ENCODE data around the gene CRTAP. TPM values are rescaled to one million over a fixed set of nuclear protein-coding genes. Genes with fewer than 3 reads are reported as not detected.
A peak's percentile ranks its signal among the peaks of the same experiment; 100 is the strongest.
"Not testable (repeated sequence)": the region's sequence is repeated elsewhere in the genome, so short reads cannot be mapped to it uniquely, and the experiment has no call there.

The CRTAP gene
- total RNA-seq, 1 donor from 2014 or later: 51.9 TPM

DNA sequence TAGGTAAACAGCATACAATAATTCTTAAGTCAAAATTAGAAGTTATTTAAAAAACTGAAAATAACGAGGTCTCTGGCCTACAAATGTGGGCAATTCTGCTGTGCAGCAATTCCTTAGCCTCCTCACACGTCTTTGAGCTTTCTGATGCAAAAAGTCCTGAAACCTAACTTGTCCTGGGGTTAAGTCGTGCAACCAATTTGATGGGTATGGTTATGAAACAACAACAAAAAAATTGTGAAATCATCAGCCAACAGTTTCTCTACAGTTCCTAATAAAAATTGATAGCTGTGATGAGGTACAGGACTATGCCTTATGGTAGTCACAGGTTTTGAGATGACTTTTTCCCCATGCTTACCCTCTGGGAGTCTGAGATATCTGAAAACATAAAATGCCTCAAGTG, 10.3 kb upstream of the CRTAP start:
- intact Hi-C loops (cut with micrococcal nuclease): no loop called here
- DNase-seq (ENCODE audit: low spot score): no peak
- Mint-ChIP-seq H3K27ac (no peak overlapping the region), H3K36me3 (ENCODE audit: low read depth) (no peaks in the 10 kb centered on the region), H3K9me3 (peaks cover 4% of the 10 kb centered on the region), H3K27me3 (ENCODE audit: low read depth) (no peaks in the 10 kb centered on the region), H3K4me3 (ENCODE audit: low read depth) (no peak overlapping the region), H3K4me1 (ENCODE audit: low read depth) (peaks cover 4% of the 10 kb centered on the region)

DNA sequence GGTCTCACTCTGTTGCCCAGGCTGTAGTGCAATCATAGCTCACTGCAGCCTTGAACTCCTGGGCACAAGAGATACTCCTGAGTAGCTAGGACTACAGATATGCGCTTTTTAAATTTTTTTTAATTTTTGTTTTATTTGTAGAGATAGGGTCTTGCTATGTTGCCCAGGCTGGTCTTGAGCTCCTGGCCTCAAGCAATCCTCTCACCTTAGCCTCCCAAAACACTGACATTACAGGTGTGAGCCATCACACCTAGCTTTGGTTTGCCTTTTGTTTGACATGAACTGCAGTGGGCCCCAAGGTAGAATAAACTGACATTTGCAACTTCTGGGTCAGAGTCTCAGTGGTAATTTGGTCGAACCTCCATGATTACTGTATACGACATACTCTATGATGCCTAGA, 9.0 kb upstream of the CRTAP start:
- Mint-ChIP-seq H3K4me3 (ENCODE audit: low read depth) (no peak overlapping the region), H3K36me3 (ENCODE audit: low read depth) (no peaks in the 10 kb centered on the region), H3K9me3 (peaks cover 4% of the 10 kb centered on the region), H3K27ac (no peak overlapping the region), H3K27me3 (ENCODE audit: low read depth) (no peaks in the 10 kb centered on the region), H3K4me1 (ENCODE audit: low read depth) (peaks cover 4% of the 10 kb centered on the region)
- DNase-seq (ENCODE audit: low spot score): no peak
- intact Hi-C loops (cut with micrococcal nuclease): no loop called here

DNA sequence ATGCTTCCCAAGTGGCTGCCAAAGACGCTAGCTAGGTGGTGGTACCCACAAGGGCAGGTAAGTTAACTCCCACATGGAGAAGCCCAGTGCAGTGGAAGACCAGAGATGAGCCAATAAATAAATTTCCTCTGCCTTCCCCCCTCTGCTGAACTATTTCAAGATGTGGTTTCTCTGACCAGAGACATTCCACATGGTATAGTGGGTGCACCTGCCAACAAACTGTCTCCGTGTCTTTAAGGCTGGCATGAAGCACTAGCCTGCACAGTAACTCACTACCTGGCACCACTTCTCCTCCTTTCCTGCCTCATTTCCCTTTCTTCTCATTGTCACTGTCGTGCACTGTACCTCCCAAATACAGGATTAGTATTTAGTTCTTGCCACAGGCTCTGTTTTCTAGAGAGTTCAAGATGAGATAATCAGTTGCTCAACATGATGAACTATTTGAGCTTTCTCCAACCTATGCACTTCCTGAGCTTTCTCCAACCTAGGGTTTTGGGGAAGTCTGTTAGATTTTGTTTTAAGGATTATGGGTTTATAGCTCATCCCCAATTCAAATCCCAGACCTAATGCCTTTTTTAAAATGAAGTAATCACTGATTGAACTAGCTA, 8.4 kb upstream of the CRTAP start:
- H3K27ac Mint-ChIP-seq: no peak overlapping the region
- no peaks in the 10 kb centered on the region for H3K36me3 Mint-ChIP-seq (ENCODE audit: low read depth)
- H3K9me3 Mint-ChIP-seq: peaks cover 4% of the 10 kb centered on the region
- peaks cover 4% of the 10 kb centered on the region for H3K4me1 Mint-ChIP-seq (ENCODE audit: low read depth)
- no peak for DNase-seq (ENCODE audit: low spot score)
- no peak overlapping the region for H3K4me3 Mint-ChIP-seq (ENCODE audit: low read depth)
- intact Hi-C loops (cut with micrococcal nuclease): no loop called here
- H3K27me3 Mint-ChIP-seq (ENCODE audit: low read depth): no peaks in the 10 kb centered on the region

DNA sequence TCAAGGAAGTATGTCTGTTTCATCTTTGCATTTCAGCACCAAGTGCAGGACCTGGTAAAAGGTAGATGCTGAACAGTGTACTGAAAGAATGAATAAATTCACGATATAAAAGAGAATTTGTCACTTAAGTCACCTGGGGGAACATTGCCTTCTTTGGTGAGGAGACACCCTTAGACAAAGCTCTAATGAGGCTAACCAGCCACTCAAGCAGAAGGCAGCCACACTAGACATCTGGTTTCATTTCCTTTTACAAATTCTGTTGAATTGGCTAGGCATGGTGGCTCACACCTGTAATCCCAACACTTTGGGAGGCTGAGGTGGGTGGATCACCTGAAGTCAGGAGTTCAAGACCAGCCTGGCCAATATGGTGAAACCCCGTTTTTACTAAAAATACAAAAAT, 7.0 kb upstream of the CRTAP start:
- H3K27ac Mint-ChIP-seq; H3K36me3 Mint-ChIP-seq (ENCODE audit: low read depth); H3K4me3 Mint-ChIP-seq (ENCODE audit: low read depth); H3K27me3 Mint-ChIP-seq (ENCODE audit: low read depth); H3K9me3 Mint-ChIP-seq; H3K4me1 Mint-ChIP-seq (ENCODE audit: low read depth); DNase-seq (ENCODE audit: low spot score); intact Hi-C loops (cut with micrococcal nuclease): not testable (repeated sequence)

DNA sequence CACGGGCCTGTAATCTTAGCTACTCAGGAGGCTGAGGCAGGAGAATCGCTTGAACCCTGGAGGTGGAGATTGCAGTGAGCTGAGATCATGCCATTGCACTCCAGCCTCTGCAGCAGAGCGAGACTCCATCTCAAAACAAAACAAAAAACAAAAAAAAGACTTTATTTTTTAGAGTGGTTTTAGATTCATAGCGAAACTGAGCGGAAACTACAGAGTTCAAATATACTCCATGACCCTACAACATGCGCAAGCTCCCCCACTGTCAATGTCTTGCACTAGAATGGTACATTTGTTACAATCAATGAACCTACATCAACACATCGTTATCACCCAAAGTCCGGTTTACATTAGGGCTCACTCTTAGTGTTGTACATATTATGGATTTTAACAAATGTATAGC, 2.2 kb upstream of the CRTAP start:
- no peak overlapping the region for H3K4me3 Mint-ChIP-seq (ENCODE audit: low read depth)
- H3K4me1 Mint-ChIP-seq (ENCODE audit: low read depth): peaks cover 13% of the 10 kb centered on the region
- no peaks in the 10 kb centered on the region for H3K36me3 Mint-ChIP-seq (ENCODE audit: low read depth)
- no peak for DNase-seq (ENCODE audit: low spot score)
- no peak overlapping the region for H3K27ac Mint-ChIP-seq
- peaks cover 4% of the 10 kb centered on the region for H3K9me3 Mint-ChIP-seq
- intact Hi-C loops (cut with micrococcal nuclease): loop anchor here (10.0 kb wide), 1 partner anchor 683 kb away; the partner anchor contains the start of gene PDCD6IP
- no peaks in the 10 kb centered on the region for H3K27me3 Mint-ChIP-seq (ENCODE audit: low read depth)

DNA sequence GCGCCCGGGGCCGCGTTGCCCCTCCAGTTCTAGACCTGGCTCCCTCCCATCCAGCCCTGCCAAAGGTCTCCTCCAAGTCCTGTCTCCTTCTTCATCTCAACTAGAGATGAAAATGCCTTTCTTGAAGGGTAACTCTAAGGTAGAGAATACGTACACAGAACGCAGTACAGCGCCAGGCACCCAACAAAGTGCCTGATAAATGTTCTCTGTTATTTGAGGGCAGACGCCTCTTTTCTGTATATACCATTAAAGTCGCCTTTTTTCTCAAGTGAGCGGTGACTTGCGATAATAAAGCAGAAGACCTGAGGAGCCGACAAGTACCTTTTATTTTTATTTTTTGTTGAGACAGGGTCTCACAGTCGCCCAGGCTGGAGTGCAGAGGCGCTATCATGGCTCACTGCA, 809 bp downstream of the CRTAP start:
- Mint-ChIP-seq H3K4me1 (ENCODE audit: low read depth) (peaks cover 20% of the 10 kb centered on the region), H3K4me3 (ENCODE audit: low read depth) (peak overlapping the region; percentile 77), H3K9me3 (no peaks in the 10 kb centered on the region), H3K27ac (peak overlapping the region; percentile 65), H3K36me3 (ENCODE audit: low read depth) (peaks cover 8% of the 10 kb centered on the region), H3K27me3 (ENCODE audit: low read depth) (no peaks in the 10 kb centered on the region)
- intact Hi-C loops (cut with micrococcal nuclease): loop anchor here (1.0 to 10.0 kb wide), 4 partner anchors 17 to 680 kb away; partner anchors contain the start of genes GLB1, PDCD6IP, TMPPE and UBP1
- no peak for DNase-seq (ENCODE audit: low spot score)

DNA sequence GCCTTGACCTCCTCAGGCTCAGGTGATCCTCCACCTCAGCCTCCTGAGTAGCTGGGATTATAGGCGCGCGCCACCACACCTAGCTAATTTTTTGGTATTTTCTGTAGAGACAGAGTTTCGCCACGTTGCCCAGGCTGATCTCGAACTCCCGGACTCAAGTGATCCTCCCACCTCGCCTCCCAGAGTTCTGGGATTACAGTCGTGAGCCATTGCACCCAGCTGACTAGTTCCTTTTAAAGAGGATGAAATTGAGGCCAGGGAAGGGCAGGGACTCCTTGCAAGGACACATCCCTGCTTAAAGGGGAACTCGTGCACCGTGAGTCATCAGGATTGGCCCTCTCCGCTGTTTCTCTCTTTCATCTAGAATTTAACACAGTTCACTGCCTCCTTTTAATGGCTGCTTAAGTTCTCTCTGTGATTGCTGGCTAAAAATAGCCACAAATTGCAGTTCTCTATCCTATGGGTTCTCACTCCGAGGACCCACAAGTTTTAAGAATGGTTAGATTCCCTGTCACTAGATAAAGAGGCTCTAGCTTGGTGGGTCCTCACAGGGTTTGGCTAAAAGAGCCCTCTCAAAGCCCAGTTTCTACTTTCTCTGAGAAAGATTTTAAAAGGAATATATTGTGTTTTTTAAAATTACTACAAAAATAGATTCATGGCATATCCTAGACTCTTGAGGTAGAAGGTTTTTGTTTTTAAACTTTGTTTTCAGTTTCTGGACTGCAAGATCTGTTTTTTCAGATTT, 1.4 kb downstream of the CRTAP start:
- Mint-ChIP-seq H3K36me3 (ENCODE audit: low read depth) (peaks cover 9% of the 10 kb centered on the region), H3K4me3 (ENCODE audit: low read depth) (peak overlapping the region; percentile 77), H3K4me1 (ENCODE audit: low read depth) (peaks cover 20% of the 10 kb centered on the region), H3K27ac (no peak overlapping the region), H3K27me3 (ENCODE audit: low read depth) (no peaks in the 10 kb centered on the region), H3K9me3 (no peaks in the 10 kb centered on the region)
- intact Hi-C loops (cut with micrococcal nuclease): loop anchor here (2.0 to 10.0 kb wide), 2 partner anchors 40 to 680 kb away; partner anchors contain the start of gene PDCD6IP
- DNase-seq (ENCODE audit: low spot score): no peak

DNA sequence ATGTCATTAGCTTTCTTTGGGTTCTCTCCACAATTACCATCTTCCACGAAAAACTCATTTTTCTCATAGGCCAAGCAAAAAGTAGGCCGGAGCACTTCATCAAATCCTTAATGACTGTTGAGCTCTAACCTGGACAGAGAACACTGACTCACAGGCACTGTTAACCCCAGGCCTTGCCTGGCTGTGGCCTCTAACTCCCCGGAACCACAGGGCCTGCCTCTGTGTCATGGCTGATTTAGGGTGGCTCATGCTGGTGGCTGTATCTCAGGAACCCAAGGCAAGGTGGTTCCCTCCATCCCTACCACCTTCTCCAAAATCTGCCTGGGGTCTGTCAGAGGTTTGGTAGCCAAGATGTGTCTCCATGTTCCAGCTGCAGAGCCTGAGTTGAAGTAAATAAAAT, 3.6 kb downstream of the CRTAP start:
- intact Hi-C loops (cut with micrococcal nuclease): loop anchor here (10.0 kb wide), 1 partner anchor 677 kb away; the partner anchor contains the start of gene PDCD6IP
- H3K27me3 Mint-ChIP-seq (ENCODE audit: low read depth): no peaks in the 10 kb centered on the region
- no peak overlapping the region for H3K27ac Mint-ChIP-seq
- DNase-seq (ENCODE audit: low spot score): no peak
- no peaks in the 10 kb centered on the region for H3K9me3 Mint-ChIP-seq
- no peak overlapping the region for H3K4me3 Mint-ChIP-seq (ENCODE audit: low read depth)
- H3K4me1 Mint-ChIP-seq (ENCODE audit: low read depth): peaks cover 12% of the 10 kb centered on the region
- H3K36me3 Mint-ChIP-seq (ENCODE audit: low read depth): peaks cover 17% of the 10 kb centered on the region

DNA sequence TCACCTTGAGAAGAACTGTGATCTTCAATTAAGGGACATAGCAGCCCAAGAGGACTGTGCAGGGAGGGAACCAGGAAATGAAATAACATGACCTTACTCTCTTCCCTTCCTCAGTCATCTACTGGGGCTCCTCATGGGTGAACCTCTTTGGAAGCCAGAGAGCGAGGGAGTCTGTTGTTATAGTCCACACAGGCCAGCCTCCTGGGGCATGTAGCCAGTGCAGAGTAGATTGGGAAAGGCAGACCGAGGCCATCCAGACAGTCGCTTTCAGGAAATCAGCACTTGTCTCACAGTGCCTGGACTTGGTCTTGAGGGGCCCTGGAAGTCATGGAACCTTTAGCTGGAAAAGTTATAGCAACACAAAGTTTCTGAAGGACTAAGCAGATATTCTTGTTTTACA, 6.1 kb downstream of the CRTAP start:
- Mint-ChIP-seq H3K4me1 (ENCODE audit: low read depth) (peaks cover 19% of the 10 kb centered on the region), H3K9me3 (no peaks in the 10 kb centered on the region), H3K4me3 (ENCODE audit: low read depth) (no peak overlapping the region), H3K27me3 (ENCODE audit: low read depth) (no peaks in the 10 kb centered on the region), H3K36me3 (ENCODE audit: low read depth) (peaks cover 34% of the 10 kb centered on the region), H3K27ac (no peak overlapping the region)
- DNase-seq (ENCODE audit: low spot score): no peak
- intact Hi-C loops (cut with micrococcal nuclease): loop anchor here (10.0 kb wide), 1 partner anchor 675 kb away; the partner anchor contains the start of gene PDCD6IP

DNA sequence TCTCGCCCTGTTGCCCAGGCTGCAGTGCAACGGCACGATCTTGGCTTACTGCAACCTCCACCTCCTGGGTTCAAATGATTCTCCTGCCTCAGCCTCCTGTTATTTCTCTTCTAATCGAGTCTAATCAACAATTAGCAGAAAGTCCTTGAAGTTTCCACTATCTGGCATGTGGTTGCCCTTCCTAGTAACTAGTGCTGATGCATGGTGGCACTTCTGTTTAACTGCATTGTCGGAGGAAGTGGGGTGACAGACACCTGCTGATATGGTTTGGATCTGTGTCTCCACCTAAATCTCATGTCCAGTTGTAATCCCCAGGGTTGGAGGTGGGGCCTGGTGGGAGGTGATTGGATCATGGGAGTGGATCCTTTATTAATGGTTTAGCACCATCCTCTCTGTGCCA, 9.2 kb downstream of the CRTAP start:
- H3K36me3 Mint-ChIP-seq (ENCODE audit: low read depth): peaks cover 47% of the 10 kb centered on the region
- no peaks in the 10 kb centered on the region for H3K27me3 Mint-ChIP-seq (ENCODE audit: low read depth)
- DNase-seq (ENCODE audit: low spot score): no peak
- no peaks in the 10 kb centered on the region for H3K9me3 Mint-ChIP-seq
- H3K27ac Mint-ChIP-seq: no peak overlapping the region
- no peak overlapping the region for H3K4me3 Mint-ChIP-seq (ENCODE audit: low read depth)
- peaks cover 11% of the 10 kb centered on the region for H3K4me1 Mint-ChIP-seq (ENCODE audit: low read depth)
- intact Hi-C loops (cut with micrococcal nuclease): no loop called here

DNA sequence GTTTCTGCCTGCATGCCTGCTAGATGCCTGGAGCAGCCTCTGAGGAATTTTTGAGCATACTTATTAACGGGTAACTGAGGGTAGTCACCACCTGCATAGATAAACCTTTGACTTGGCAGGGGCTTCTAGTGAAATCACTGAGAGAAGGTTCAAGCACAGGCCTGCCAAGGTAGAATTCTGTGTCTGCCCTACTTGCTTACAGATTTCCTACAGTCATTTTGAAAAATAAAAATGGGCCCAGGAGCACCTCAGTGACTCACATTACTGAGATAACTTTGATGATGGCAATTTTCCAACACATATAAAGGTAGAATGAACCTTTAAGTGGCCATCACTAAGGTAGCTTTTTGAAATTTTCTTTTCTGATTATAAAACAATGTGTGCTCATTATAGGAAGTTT, 10.8 kb downstream of the CRTAP start:
- Mint-ChIP-seq H3K9me3 (no peaks in the 10 kb centered on the region), H3K4me3 (ENCODE audit: low read depth) (no peak overlapping the region), H3K4me1 (ENCODE audit: low read depth) (peaks cover 8% of the 10 kb centered on the region), H3K27ac (no peak overlapping the region), H3K27me3 (ENCODE audit: low read depth) (no peaks in the 10 kb centered on the region), H3K36me3 (ENCODE audit: low read depth) (peaks cover 44% of the 10 kb centered on the region)
- no peak for DNase-seq (ENCODE audit: low spot score)
- intact Hi-C loops (cut with micrococcal nuclease): no loop called here

DNA sequence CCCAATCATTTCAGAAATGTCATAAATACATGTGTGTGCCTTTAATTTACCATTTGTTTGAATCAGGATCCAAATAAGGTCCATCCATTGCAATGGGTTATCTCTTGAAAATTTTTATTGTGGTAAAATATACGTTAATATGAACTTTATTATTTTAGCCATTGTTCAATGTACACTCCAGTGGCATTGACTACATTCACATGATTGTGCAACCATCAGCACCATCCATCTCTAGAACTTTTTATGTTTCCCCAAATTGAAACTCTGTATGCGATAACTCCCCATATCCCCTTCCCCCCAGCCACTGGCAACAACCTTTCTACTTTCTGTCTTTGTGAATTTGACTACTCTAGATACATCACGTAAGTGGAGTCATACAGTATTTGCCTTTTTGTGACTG, 12.0 kb downstream of the CRTAP start:
- no peak overlapping the region for H3K27ac Mint-ChIP-seq
- no peak overlapping the region for H3K4me3 Mint-ChIP-seq (ENCODE audit: low read depth)
- DNase-seq (ENCODE audit: low spot score): no peak
- peaks cover 39% of the 10 kb centered on the region for H3K36me3 Mint-ChIP-seq (ENCODE audit: low read depth)
- H3K9me3 Mint-ChIP-seq: no peaks in the 10 kb centered on the region
- H3K4me1 Mint-ChIP-seq (ENCODE audit: low read depth): peaks cover 8% of the 10 kb centered on the region
- no peaks in the 10 kb centered on the region for H3K27me3 Mint-ChIP-seq (ENCODE audit: low read depth)
- intact Hi-C loops (cut with micrococcal nuclease): no loop called here

DNA sequence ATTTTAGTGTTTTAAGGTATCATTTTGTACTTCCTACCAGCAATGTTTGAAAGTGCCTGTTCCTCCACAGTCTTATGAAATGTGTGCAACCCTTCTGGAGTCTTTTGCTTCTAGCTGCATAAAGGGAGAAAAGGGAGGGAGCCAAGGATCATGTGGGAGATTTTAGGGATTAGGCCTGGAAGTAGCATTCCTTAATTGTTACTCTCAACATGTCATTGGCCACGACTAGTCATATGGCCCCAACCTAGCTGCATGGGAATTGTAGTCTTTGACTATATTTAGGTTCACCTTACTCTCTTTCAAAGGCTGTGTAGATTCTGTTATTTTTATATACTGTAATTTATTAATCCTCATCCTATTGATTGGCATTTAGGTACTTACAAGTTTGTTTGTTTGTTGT, 14.9 kb downstream of the CRTAP start:
- H3K36me3 Mint-ChIP-seq (ENCODE audit: low read depth): peaks cover 30% of the 10 kb centered on the region
- no peak for DNase-seq (ENCODE audit: low spot score)
- H3K4me3 Mint-ChIP-seq (ENCODE audit: low read depth): no peak overlapping the region
- peaks cover 8% of the 10 kb centered on the region for H3K4me1 Mint-ChIP-seq (ENCODE audit: low read depth)
- intact Hi-C loops (cut with micrococcal nuclease): no loop called here
- H3K27me3 Mint-ChIP-seq (ENCODE audit: low read depth): no peaks in the 10 kb centered on the region
- H3K9me3 Mint-ChIP-seq: no peaks in the 10 kb centered on the region
- H3K27ac Mint-ChIP-seq: no peak overlapping the region
